HepG2 (cell line): ENCODE measurements around the gene SUMO1. TPM values are rescaled to one million over a fixed set of nuclear protein-coding genes. Genes with fewer than 3 reads are reported as not detected.

Experiments
- ATAC-seq: fragments of 200-7000 bp; cut with Tn5 transposase; 3 replicates; pipeline ENCODE4 v1.9.1; 2020; ENCODE audit warnings: mild to moderate bottlenecking, moderate library complexity
- BruUV-seq: library from RNA; stranded (reverse); fragments of 400-500 nt; replicated peaks from 2 replicates; lab custom pipeline; 2021; lab: Mats Ljungman, UMichigan
- CTCF ChIA-PET: fragments of 300-600 bp; formaldehyde crosslinking; extraction: SDS; loops from one replicate; lab custom pipeline; 2021; ENCODE audit warnings: low total read pairs, inconsistent platforms, low intra/inter-chr PET ratio; lab: Yijun Ruan, JAX
- POLR2A ChIA-PET: fragments of 350-600 bp; sonication (Branson Sonifier 250); formaldehyde crosslinking; loops from one replicate; lab custom pipeline; 2020; ENCODE audit warnings: antibody characterized with exemption, inconsistent platforms; lab: Yijun Ruan, JAX
- DNase-seq: peaks from one replicate; pipeline ENCODE4 v3.0.0-alpha.2; 2015; ENCODE audit warnings: low spot score
- FAIRE-seq: peaks from 3 replicates; lab custom pipeline; 2011; peaks lifted over from hg19 to GRCh38; lab: Jason Lieb, UNC
- H2AFZ ChIP-seq: one replicate; pipeline ENCODE4 v1.6.1; 2011; ENCODE audit warnings: low read length, inconsistent platforms
- H3K27ac ChIP-seq: fragments of 300-600 bp; 3 replicates; pipeline ENCODE4 v1.8.0; 2011; ENCODE audit warnings: mixed run types, mild to moderate bottlenecking, mixed read lengths, low read length, inconsistent platforms; ENCODE audit not compliant: insufficient read depth; ENCODE audit errors: extremely low read length
- H3K27me3 ChIP-seq, 2 experiments: fragments of 200-600 bp in 1 of 2; 2 replicates in 1 of 2; 3 replicates in 1 of 2; pipeline versions ENCODE4 v1.6.0 to v1.8.0; 2011; ENCODE audit warnings: low read length in 2 of 2, mild to moderate bottlenecking in 2 of 2, moderate library complexity in 2 of 2, inconsistent platforms in 1 of 2; ENCODE audit not compliant: insufficient read depth in 2 of 2, control insufficient read depth in 1 of 2
- H3K36me3 ChIP-seq, 2 experiments: fragments of 200-600 bp in 1 of 2; replicated peaks in 1 of 2; 2 replicates in 1 of 2; 3 replicates in 1 of 2; pipeline versions ENCODE4 v1.5.1 to v1.8.0; 2011; ENCODE audit warnings: low read length in 2 of 2, inconsistent platforms in 1 of 2; ENCODE audit not compliant: insufficient read depth in 2 of 2, control insufficient read depth in 1 of 2
- H3K4me1 ChIP-seq: 2 replicates; pipeline ENCODE4 v1.5.1; 2012; ENCODE audit warnings: low read length, inconsistent platforms; ENCODE audit not compliant: insufficient read depth
- H3K4me2 ChIP-seq: 2 replicates; pipeline ENCODE4 v1.6.0; 2011; ENCODE audit warnings: low read depth, low read length, inconsistent platforms
- H3K4me3 ChIP-seq, 3 experiments: fragments of 200-600 bp in 1 of 3; sonication (generic), shearing (Covaris generic) in 1 of 3; replicated peaks in 1 of 3; 2 replicates each; pipeline ENCODE4 v1.5.1; 2011 to 2016; ENCODE audit warnings: low read length in 3 of 3, inconsistent platforms in 2 of 3, low read depth in 2 of 3, mild to moderate bottlenecking in 2 of 3, control low read depth in 1 of 3, mixed read lengths in 1 of 3; ENCODE audit not compliant: insufficient read depth in 1 of 3
- H3K79me2 ChIP-seq: one replicate; pipeline ENCODE4 v1.6.1; 2011; ENCODE audit warnings: low read length, inconsistent platforms; ENCODE audit not compliant: insufficient read depth
- H3K9ac ChIP-seq: 2 replicates; pipeline ENCODE4 v1.6.0; 2011; ENCODE audit warnings: mild to moderate bottlenecking, low read depth, low read length, inconsistent platforms; ENCODE audit not compliant: insufficient read depth
- H3K9me3 ChIP-seq: 2 replicates; pipeline ENCODE4 v1.5.1; 2012; ENCODE audit warnings: mild to moderate bottlenecking, low read length
- H4K20me1 ChIP-seq: 2 replicates; pipeline ENCODE4 v1.6.0; 2011; ENCODE audit warnings: inconsistent platforms, mild to moderate bottlenecking, low read length, moderate library complexity; ENCODE audit not compliant: insufficient read depth
- CC2D1A ChIP-seq: sonication (generic); formaldehyde crosslinking; IDR thresholded peaks from 2 replicates; pipeline ENCODE4 v1.8.1; 2023; ENCODE audit warnings: mild to moderate bottlenecking, missing genetic modification reagents
- CHD2 ChIP-seq: IDR thresholded peaks from 2 replicates; pipeline ENCODE4 v1.6.1; 2011; ENCODE audit warnings: low read depth, low read length, improper control_type of control experiment
- GABPB1 ChIP-seq: IDR thresholded peaks from 2 replicates; pipeline ENCODE4 v1.6.1; 2016; ENCODE audit warnings: mild to moderate bottlenecking, missing genetic modification reagents, moderate library complexity, missing compliant biosample characterization
- HDAC2 ChIP-seq: sonication (generic); formaldehyde crosslinking; IDR thresholded peaks from 2 replicates; pipeline ENCODE4 v1.4.0; 2020; ENCODE audit warnings: missing genetic modification reagents
- MNT ChIP-seq: fragments of 450-650 bp; IDR thresholded peaks from 2 replicates; pipeline ENCODE4 v1.6.1; 2016
- RAD51 ChIP-seq: fragments of 450-650 bp; IDR thresholded peaks from 2 replicates; pipeline ENCODE4 v1.6.1; 2016; ENCODE audit warnings: borderline replicate concordance
- RBFOX2 ChIP-seq: fragments of 200-400 bp; formaldehyde crosslinking; IDR thresholded peaks from 2 replicates; pipeline ENCODE4 v1.6.1; 2017; ENCODE audit warnings: low read depth, mild to moderate bottlenecking, low read length
- SALL1 ChIP-seq: sonication (generic); formaldehyde crosslinking; IDR thresholded peaks from 2 replicates; pipeline ENCODE4 v1.8.0; 2022; ENCODE audit warnings: mild to moderate bottlenecking, missing genetic modification reagents
- USF2 ChIP-seq, 2 experiments: sonication (generic) in 1 of 2; formaldehyde crosslinking in 1 of 2; IDR thresholded peaks; 2 replicates each; pipeline versions ENCODE4 v1.5.1 to v1.6.1; 2011 to 2020; ENCODE audit warnings: borderline replicate concordance in 1 of 2, low read depth in 1 of 2, low read length in 1 of 2, mild to moderate bottlenecking in 1 of 2, missing genetic modification reagents in 1 of 2, moderate library complexity in 1 of 2
- ZBTB33 ChIP-seq: sonication (generic); formaldehyde crosslinking; IDR thresholded peaks from 2 replicates; pipeline ENCODE4 v1.4.0; 2020; ENCODE audit warnings: missing genetic modification reagents
- ZBTB38 ChIP-seq: sonication (generic); formaldehyde crosslinking; IDR thresholded peaks from 2 replicates; pipeline ENCODE4 v1.5.1; 2020; ENCODE audit warnings: mild to moderate bottlenecking, missing genetic modification reagents
- ZFP90 ChIP-seq: sonication (generic); formaldehyde crosslinking; IDR thresholded peaks from 2 replicates; pipeline ENCODE4 v1.8.0; 2022; ENCODE audit warnings: missing genetic modification reagents, mild to moderate bottlenecking, inconsistent platforms, borderline replicate concordance
- ZNF362 ChIP-seq: sonication (generic); formaldehyde crosslinking; IDR thresholded peaks from 2 replicates; pipeline ENCODE4 v1.4.0; 2020; ENCODE audit warnings: missing genetic modification reagents, mild to moderate bottlenecking, borderline replicate concordance
- ZNF441 ChIP-seq: sonication (generic); formaldehyde crosslinking; IDR thresholded peaks from 2 replicates; pipeline ENCODE4 v1.7.0; 2021; ENCODE audit warnings: missing genetic modification reagents, borderline replicate concordance
- WGBS: methylation state at CpG from one replicate; pipeline ENCODE4 v1.1.6; 2017; ENCODE audit warnings: low lambda C conversion rate; 5-methylcytosine and 5-hydroxymethylcytosine counted together
- in situ Hi-C: cut with HindIII; loops from 2 replicates; pipeline ENCODE4 v1.10.0; 2017; ENCODE audit warnings: low pct_unique_long_range_greater_than_20kb; ENCODE audit not compliant: extremely low pct_ligation_motif_present
- intact Hi-C: fragments of 100-400 bp; cut with micrococcal nuclease; formaldehyde crosslinking; loops from one replicate; pipeline ENCODE4 v1.10.0; 2022; ENCODE audit not compliant: unreplicated experiment
- polyA plus RNA-seq, 8 experiments: library from polyadenylated mRNA; depleted of rRNA in 3 of 8; stranded (reverse) in 7 of 8; unstranded in 1 of 8; fragments of >200 nt; fragmentation: Illumina TruSeq in 4 of 8; extraction: Trizol in 4 of 8; gene quantifications; 2 replicates each; pipeline versions ENCODE4 v1.2.1 to v1.2.3, GENCODE V29; 2011 to 2016; ENCODE audit warnings: low read depth in 4 of 8, missing spikeins in 1 of 8, mixed read lengths in 1 of 8; ENCODE audit not compliant: insufficient read depth in 1 of 8
- total RNA-seq, 5 experiments: library from RNA; depleted of rRNA; stranded (reverse); fragments of >200 nt; fragmentation: Illumina TruSeq; extraction: Trizol; gene quantifications; 2 replicates each; pipeline ENCODE4 v1.2.3, GENCODE V29; 2016; ENCODE audit warnings: low read depth in 1 of 5

The SUMO1 gene
- total and polyA plus RNA-seq, 2 of the 13 experiments (the other 11 are each of a cell fraction or from before 2014, with no cell fraction given) = 101 to 173 TPM

GRCh38 chr2:202270487-202270886 lies 32.1 kb upstream of the SUMO1 start (continued):
- TF ChIP-seq CHD2 (no peak), GABPB1 (0 out of 2 replicates have a peak, but pooled peaks have one; percentile 8), ZFP90 (CRISPR knock-in tag) (no peak), SALL1 (CRISPR knock-in tag) (peak; percentile 48; the same call in 1 of the 2 replicates)

GRCh38 chr2:202269585-202269984 lies 31.2 kb upstream of the SUMO1 start:
- no TSS peak for BruUV-seq
- H3K9ac ChIP-seq = no peak overlapping the region
- H3K27ac ChIP-seq = peak overlapping the region; percentile 31
- CTCF ChIA-PET = no interaction called here
- peak overlapping the region; percentile 4 to 37 (median 18); a peak in 4 of 6 replicates for H3K4me3 ChIP-seq
- H4K20me1 ChIP-seq = peaks cover 81% of the 10 kb centered on the region
- peak overlapping the region; percentile 95 for H3K4me2 ChIP-seq
- H3K36me3 ChIP-seq = peaks cover 3 to 8% of the 10 kb centered on the region in 2 experiments; a peak in 4 of 5 replicates
- H3K9me3 ChIP-seq = no peaks in the 10 kb centered on the region
- WGBS = 39% methylated on average over 9 of the region's 9 CpGs
- in situ Hi-C loops (no loop called here), intact Hi-C loops (no loop called here)
- ATAC-seq (0 out of 3 replicates have a peak, but pooled peaks have one; percentile 3), FAIRE-seq (no peak), DNase-seq (no peak)
- H3K4me1 ChIP-seq = peaks cover 66% of the 10 kb centered on the region
- POLR2A ChIA-PET = interaction anchor here (1.0 to 1.2 kb wide), 2 partner anchors 8 to 107 kb away, joined by 3 read pairs; partner anchors contain the start of gene BMPR2
- no peaks in the 10 kb centered on the region; a peak in 1 of 5 replicates for H3K27me3 ChIP-seq
- no peak overlapping the region for H2AFZ ChIP-seq
- H3K79me2 ChIP-seq = peaks cover 88% of the 10 kb centered on the region
- TF ChIP-seq HDAC2 (no peak), MNT (peak; percentile 55), ZBTB38 (CRISPR knock-in tag) (peak; percentile 73; the same call in 1 of the 2 replicates), ZNF441 (CRISPR knock-in tag) (peak; percentile 98), RAD51 (peak; percentile 54; the same call in 1 of the 2 replicates), RBFOX2 (0 out of 2 replicates have a peak, but pooled peaks have one; percentile 17), ZBTB33 (CRISPR knock-in tag) (peak; percentile 73), ZNF362 (CRISPR knock-in tag) (peak; percentile 61), USF2 (IDR thresholded peaks at IDR 0.05; ENCODE audit: low read depth, low read length) (0 out of 2 replicates have a peak, but pooled peaks have one; percentile 14), USF2 (CRISPR knock-in tag; IDR thresholded peaks at IDR 0.05; ENCODE audit: borderline replicate concordance) (no peak), CC2D1A (no peak)
